Stomach smooth muscle (tissue), 2 donors: ENCODE results near the gene CRABP2.

ENCODE experiments used
- H3K27ac ChIP-seq: one replicate; pipeline ENCODE4 v1.7.0; 2013; ENCODE audit warnings: mild to moderate bottlenecking, low read length, inconsistent platforms
- H3K27me3 ChIP-seq, 2 donors: one replicate each; pipeline ENCODE4 v1.7.0; 2013; ENCODE audit warnings: low read length in 2 of 2; ENCODE audit not compliant: insufficient read depth in 2 of 2, control insufficient read depth in 1 of 2
- H3K36me3 ChIP-seq, 2 donors: one replicate each; pipeline ENCODE4 v1.7.0; 2013; ENCODE audit warnings: low read length in 2 of 2; ENCODE audit not compliant: control insufficient read depth in 2 of 2, insufficient read depth in 2 of 2
- H3K4me1 ChIP-seq: one replicate; pipeline ENCODE4 v1.7.0; 2013; ENCODE audit warnings: low read length; ENCODE audit not compliant: control insufficient read depth, insufficient read depth
- H3K4me3 ChIP-seq, 2 donors: one replicate each; pipeline ENCODE4 v1.7.0; 2013; ENCODE audit warnings: low read length in 2 of 2
- H3K9ac ChIP-seq, 2 donors: one replicate each; pipeline ENCODE4 v1.7.0; 2013; ENCODE audit warnings: low read length in 2 of 2, mild to moderate bottlenecking in 1 of 2
- H3K9me3 ChIP-seq, 2 donors: one replicate each; pipeline ENCODE4 v1.7.0; 2013; ENCODE audit warnings: low read length in 2 of 2; ENCODE audit not compliant: control insufficient read depth in 2 of 2
- donor health status: healthy.
- donor health status: Pancreatic carcinoma.

Gene CRABP2

DNA sequence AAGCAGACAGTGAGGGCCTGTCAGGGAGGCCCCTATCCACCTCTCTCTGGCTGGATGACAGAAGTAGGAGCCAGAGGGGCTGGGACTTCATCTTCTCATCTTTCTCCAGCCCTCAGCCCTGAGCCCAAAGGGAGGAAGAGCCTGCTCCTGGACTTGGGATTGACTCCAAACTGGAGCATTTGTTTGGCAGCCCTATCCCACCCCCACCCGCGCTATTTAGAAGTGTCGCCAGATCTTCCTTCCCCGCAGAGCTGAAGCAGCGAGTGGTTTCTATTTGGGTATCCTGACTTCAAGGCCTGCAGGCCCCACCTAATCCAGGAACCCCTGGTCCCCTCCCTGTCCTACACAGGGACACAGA is 37.8 kb downstream of the CRABP2 start:
- Histone ChIP-seq H3K4me1 (peaks cover 53% of the 10 kb centered on the region), H3K9me3 (no peaks in the 10 kb centered on the region), H3K36me3 (no peaks in the 10 kb centered on the region), H3K4me3 (peak overlapping the region in 1 of 2 donors; percentile 15), H3K9ac (peak overlapping the region; percentile 47 to 51), H3K27me3 (no peaks in the 10 kb centered on the region), H3K27ac (peak overlapping the region; percentile 73)

DNA sequence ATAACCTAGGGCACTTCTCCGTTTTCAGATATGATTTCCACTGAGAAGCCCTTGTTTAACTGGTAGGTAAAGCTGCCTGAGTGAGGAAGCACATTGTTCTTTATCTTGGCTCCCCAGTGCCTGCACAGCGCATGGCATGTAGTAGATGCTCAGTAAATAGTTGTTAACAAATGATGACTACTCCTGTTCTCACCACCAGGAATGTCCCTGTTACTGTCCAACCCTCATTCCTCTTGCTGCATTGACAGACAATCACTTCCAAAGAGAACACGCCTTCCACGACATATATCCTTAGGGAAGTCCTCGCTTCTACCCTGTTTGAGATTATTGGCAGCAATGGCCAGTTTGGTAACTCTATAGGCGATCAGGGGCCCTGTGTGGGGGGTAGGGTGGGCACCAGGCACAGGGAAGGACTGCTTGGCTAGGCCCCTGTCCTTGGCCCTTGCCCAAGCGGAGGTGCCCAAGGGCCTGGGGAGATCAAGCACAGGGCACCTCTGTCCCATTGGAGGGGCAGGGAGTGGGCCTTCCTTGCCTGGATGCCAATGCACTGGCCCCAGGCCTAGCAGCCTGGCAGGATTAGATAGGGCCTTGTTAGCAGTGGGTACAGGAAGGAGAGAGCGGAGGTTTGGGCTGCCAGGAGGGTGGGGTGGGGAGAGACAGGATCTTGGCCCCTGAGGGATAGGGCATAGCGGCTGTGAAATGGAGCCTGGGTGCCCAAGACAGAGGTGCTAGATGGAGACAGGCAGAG is 38.3 kb downstream of the CRABP2 start:
- Histone ChIP-seq H3K4me1 (peaks cover 55% of the 10 kb centered on the region), H3K36me3 (no peaks in the 10 kb centered on the region), H3K4me3 (peak overlapping the region in 1 of 2 donors; percentile 15), H3K27ac (peak overlapping the region; percentile 73), H3K27me3 (no peaks in the 10 kb centered on the region), H3K9ac (no peak overlapping the region), H3K9me3 (no peaks in the 10 kb centered on the region)

DNA sequence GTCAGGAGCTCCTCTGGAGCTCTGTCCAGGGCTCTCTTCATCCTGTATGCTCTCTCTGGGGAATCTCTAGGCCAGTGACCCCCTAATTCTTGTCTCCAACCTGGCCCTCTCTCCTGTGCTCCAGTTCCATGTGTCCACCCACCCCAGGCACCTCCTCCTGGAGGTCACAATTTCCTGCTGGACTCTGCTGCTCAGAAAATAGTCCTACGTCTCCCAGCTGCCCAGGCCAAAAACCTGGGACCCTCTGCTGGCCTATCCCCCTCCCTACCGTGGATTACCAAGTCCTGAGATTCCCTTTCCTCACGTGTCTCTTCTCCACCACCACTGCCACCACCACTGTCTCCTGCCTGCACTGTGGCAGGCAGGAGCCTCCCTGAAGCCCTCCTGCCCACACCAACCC is 39.8 kb downstream of the CRABP2 start:
- Histone ChIP-seq H3K36me3 (no peaks in the 10 kb centered on the region), H3K9ac (no peak overlapping the region), H3K9me3 (no peaks in the 10 kb centered on the region), H3K4me1 (peaks cover 70% of the 10 kb centered on the region), H3K27ac (no peak overlapping the region), H3K4me3 (no peak overlapping the region), H3K27me3 (no peaks in the 10 kb centered on the region)

DNA sequence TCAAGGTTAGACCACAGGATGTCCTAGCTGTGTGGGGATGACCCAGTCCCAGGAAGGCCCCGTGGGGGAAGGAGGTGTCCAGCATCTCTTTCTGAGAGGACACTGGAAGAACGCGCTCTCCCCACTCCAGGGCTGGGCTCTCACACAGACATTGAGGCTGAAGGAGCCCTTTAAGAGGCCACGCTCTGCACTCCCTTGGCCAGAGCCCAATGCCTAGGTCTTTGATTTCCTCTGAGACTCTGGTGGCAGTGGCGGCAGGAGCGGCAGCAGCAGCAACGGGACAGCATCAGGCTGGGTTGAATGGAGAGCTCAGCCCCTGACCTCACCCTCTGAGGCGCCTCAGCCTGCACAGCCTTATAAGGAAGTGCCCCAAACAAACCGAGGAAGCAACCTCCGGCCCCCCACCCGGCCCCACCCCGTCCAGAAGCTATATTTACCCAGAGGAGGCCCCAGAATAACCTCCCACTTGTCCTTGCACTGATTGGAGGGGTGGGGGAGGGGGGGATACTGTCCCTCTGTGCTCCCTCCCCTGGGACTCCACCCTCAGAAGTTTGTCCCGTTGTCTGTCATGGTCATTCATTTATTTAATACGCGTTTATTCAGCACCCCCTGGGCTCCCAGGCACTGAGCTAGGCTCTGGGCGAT is 40.5 kb downstream of the CRABP2 start:
- peaks cover 75% of the 10 kb centered on the region for H3K4me1 ChIP-seq
- peak overlapping the region; percentile 49 for H3K4me3 ChIP-seq
- H3K36me3 ChIP-seq: no peaks in the 10 kb centered on the region
- H3K9ac ChIP-seq: peak overlapping the region; percentile 11 to 47
- peak overlapping the region; percentile 66 for H3K27ac ChIP-seq
- no peaks in the 10 kb centered on the region for H3K27me3 ChIP-seq
- H3K9me3 ChIP-seq: no peaks in the 10 kb centered on the region

DNA sequence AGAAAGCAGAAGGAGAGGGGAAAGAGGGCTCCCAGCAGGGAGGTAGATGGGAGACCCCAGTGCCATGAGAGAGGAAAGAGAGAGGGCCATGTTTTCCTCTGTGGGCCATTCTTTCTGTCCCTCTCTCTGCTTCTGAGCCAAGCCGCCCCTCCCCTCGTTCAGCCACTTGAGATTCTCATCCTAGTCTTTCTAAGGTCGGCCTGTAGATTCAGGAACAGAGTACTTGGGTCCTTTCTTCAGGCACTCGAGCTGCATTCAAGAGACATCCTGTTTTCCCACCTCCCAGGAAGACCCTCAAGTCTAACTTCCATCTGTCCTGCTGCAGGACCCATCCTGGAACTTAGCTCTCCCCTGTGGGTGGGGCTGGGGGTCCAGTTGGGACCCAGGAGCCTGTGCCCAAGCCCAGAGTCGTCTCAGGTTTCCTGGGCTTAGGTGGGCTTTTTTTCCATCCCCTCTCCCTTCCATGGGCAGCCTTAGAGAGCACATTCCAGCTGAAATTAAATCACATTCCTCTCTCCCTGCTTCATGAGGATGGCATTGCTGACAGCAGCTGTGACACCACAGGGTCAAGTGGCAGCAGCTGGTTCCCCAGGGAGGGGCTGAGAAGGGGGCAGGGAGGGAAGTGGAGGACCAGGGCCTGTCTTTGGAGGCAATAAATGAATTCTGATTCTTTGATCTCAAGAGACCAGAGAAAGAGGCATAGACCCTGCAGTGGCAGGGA is 41.2 kb downstream of the CRABP2 start:
- H3K27me3 ChIP-seq: no peaks in the 10 kb centered on the region
- no peaks in the 10 kb centered on the region for H3K36me3 ChIP-seq
- peak overlapping the region; percentile 11 to 47 for H3K9ac ChIP-seq
- H3K4me3 ChIP-seq: peak overlapping the region; percentile 49
- H3K27ac ChIP-seq: peak overlapping the region; percentile 66
- H3K9me3 ChIP-seq: no peaks in the 10 kb centered on the region
- peaks cover 80% of the 10 kb centered on the region for H3K4me1 ChIP-seq

DNA sequence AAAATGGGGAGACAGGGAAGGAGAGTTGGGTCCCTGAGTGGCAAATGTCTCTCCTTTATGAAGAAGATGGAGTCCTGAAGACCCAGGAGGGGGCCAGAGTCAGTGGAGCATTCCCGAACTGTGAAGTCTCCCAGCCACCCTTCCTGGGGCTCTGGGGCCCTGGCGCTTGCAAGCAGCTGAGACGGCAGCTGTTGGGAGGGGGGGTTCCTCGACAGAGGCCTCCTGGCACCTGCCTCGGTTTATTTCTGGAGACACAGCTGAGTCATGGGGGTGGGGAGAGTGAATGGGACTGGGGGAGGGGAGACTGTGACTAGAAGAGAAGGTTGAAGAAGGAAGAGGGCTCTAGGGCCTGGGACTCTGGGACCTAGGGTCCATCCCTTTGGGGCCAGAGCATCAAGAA is 42.2 kb downstream of the CRABP2 start:
- H3K4me1 ChIP-seq: peaks cover 74% of the 10 kb centered on the region
- H3K27ac ChIP-seq: peak overlapping the region; percentile 66
- H3K9ac ChIP-seq: peak overlapping the region in 1 of 2 donors; percentile 27
- H3K4me3 ChIP-seq: no peak overlapping the region
- H3K27me3 ChIP-seq: peaks cover 0 to 5% of the 10 kb centered on the region in 2 donors
- H3K36me3 ChIP-seq: no peaks in the 10 kb centered on the region
- H3K9me3 ChIP-seq: no peaks in the 10 kb centered on the region

DNA sequence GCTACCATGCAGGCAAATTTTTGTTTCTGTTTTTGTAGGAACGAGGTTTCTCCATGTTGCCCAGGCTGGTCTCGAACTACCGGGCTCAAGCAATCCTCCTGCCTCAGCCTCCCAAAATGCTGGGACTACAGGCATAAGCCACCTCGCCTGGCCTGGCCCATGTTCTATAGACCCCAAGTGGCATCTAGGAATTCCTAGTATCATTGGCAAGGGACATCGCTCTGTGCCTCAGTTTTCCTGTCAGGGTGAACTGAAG is 42.7 kb downstream of the CRABP2 start:
- no peaks in the 10 kb centered on the region for H3K9me3 ChIP-seq
- H3K36me3 ChIP-seq: no peaks in the 10 kb centered on the region
- peaks cover 73% of the 10 kb centered on the region for H3K4me1 ChIP-seq
- peaks cover 0 to 5% of the 10 kb centered on the region in 2 donors for H3K27me3 ChIP-seq
- H3K4me3 ChIP-seq: no peak overlapping the region
- peak overlapping the region; percentile 66 for H3K27ac ChIP-seq
- H3K9ac ChIP-seq: peak overlapping the region in 1 of 2 donors; percentile 27

DNA sequence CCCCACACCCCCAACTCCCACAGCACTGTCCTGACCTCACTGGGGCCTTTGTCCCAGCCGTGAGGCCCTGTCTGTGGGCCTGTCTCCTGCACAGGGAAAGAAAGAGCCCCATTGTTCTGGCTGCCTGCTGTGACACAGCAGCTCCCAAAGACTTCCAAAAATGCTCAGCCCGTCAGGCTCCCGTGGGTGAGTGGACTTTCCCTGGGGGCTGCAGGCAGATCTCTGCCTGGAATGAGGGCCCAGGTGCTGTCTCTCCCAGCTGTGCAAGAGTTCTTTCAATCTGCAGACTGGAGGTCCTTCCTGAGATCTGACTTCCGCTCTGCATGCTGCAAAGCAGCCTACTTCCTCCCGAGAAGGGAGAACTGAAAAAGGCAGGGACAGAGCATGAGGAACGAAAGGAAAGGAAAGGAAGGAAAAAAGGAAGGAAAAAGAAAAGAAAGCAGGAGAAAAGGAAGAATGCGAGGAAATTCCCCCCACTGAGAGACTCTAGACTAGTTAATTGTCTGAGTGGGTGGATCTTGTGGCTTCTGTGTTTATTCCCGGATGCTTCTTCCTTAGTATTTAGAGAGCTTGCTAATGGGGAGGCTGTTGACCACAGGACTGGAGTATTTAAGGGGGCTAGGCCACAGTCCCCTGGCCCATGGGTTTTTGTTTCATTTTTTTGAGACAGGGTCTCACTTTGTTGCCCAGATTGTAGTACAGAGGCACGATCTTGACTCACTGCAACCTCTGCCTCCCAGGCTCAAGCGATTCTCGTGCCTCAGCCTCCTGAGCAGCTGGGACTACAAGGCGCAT is 43.2 kb downstream of the CRABP2 start:
- H3K9ac ChIP-seq: no peak overlapping the region
- H3K27me3 ChIP-seq: peaks cover 0 to 5% of the 10 kb centered on the region in 2 donors
- H3K4me3 ChIP-seq: no peak overlapping the region
- H3K27ac ChIP-seq: peak overlapping the region; percentile 66
- no peaks in the 10 kb centered on the region for H3K36me3 ChIP-seq
- H3K9me3 ChIP-seq: no peaks in the 10 kb centered on the region
- peaks cover 73% of the 10 kb centered on the region for H3K4me1 ChIP-seq

DNA sequence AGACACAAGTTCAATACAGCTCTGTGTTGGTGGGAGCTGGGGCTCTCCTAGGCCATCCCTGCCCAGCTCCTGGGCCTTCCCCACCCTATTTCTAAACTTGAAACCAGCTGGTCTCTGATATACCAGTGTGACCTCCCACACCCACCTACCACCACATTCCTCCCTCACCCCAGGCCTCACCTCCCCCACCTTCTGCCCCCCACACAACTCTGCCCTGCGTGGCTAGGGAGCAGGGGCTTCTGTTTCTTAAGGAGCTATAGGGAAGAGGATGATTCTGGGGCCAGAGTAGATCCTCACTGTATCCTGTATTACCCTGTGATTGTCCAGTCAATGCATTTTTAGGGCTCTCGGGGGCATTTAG is 44.7 kb downstream of the CRABP2 start:
- Histone ChIP-seq H3K27me3 (peaks cover 3 to 9% of the 10 kb centered on the region in 2 donors), H3K36me3 (no peaks in the 10 kb centered on the region), H3K9me3 (no peaks in the 10 kb centered on the region), H3K4me3 (no peak overlapping the region), H3K9ac (peak overlapping the region in 1 of 2 donors; percentile 13), H3K27ac (peak overlapping the region; percentile 64), H3K4me1 (peaks cover 79% of the 10 kb centered on the region)

DNA sequence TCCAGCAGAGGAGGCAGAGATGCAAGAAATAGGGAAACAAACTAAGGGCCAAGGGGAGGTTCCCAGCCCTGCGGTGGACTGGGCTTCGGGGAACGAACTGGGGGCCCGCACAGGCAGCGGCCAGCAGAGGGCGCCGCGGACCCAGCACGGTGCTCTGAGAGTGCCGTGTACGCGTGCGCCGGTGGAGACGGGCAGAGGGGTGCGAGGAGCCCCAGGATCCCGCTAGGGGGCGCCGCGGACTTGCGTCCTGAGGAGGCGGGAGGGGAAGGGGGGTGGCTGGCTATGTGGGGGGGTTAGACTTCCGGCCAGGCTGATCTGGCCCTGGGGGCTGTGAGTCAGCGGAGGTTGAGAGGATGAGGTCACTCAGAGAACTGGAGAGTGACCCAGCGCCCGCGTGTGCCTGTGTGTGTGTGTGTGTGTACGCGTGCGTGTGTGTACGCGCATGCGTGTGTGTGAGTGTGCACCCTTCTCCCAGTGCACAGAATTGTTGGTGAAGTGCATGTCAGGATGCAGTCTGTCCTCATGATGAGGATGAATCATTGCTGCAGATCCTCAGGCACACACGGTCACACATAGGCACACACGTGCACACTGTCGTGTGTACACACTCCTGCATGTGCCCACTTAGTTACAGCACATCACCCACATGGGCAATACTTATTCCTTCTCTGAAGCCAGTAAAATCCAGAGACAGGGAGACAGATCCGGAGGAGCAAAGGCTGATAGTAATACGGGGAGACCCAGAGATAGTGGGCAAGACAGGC is 45.2 kb downstream of the CRABP2 start:
- no peaks in the 10 kb centered on the region for H3K36me3 ChIP-seq
- H3K4me1 ChIP-seq: peaks cover 73% of the 10 kb centered on the region

More for the DNA sequence above, 45.2 kb downstream of the CRABP2 start:
- H3K9ac ChIP-seq: peak overlapping the region; percentile 32 to 55
- H3K4me3 ChIP-seq: peak overlapping the region; percentile 43 to 57
- no peaks in the 10 kb centered on the region for H3K9me3 ChIP-seq
- H3K27me3 ChIP-seq: peaks cover 3 to 9% of the 10 kb centered on the region in 2 donors
- H3K27ac ChIP-seq: peak overlapping the region; percentile 64
